ENCODE data around the gene CCDC71L.

DNA sequence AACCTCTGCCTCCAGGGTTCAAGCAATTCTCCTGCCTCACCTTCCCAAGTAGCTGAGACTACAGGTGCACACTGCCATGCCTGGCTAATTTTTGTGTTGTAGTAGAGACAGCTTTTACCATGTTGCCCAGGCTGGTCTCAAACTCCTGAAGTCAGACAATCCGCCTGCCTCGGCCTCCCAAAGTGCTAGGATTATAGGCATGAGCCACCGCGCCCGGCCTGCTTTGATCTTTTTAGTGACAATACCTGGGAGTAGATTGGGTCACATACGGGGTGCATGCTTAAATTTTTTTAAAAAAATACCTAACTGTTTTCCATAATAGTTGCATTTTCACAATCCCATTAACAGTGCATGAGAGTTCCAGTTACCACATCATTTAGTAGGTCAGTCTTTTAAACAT lies 47.7 kb downstream of the CCDC71L start:
- TF ChIP-seq, protein P1, sequence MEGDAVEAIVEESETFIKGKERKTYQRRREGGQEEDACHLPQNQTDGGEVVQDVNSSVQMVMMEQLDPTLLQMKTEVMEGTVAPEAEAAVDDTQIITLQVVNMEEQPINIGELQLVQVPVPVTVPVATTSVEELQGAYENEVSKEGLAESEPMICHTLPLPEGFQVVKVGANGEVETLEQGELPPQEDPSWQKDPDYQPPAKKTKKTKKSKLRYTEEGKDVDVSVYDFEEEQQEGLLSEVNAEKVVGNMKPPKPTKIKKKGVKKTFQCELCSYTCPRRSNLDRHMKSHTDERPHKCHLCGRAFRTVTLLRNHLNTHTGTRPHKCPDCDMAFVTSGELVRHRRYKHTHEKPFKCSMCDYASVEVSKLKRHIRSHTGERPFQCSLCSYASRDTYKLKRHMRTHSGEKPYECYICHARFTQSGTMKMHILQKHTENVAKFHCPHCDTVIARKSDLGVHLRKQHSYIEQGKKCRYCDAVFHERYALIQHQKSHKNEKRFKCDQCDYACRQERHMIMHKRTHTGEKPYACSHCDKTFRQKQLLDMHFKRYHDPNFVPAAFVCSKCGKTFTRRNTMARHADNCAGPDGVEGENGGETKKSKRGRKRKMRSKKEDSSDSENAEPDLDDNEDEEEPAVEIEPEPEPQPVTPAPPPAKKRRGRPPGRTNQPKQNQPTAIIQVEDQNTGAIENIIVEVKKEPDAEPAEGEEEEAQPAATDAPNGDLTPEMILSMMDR (IDR thresholded peaks at IDR 0.05): no peak
- no peak for TF ChIP-seq POLR2A (IDR thresholded peaks at IDR 0.05; ENCODE audit: low read depth)
